Measurements from ENCODE around the gene KIF17.

GRCh38 chr1:20666146-20666545 lies 51.7 kb downstream of the KIF17 start:
- TF ChIP-seq EP300 (IDR thresholded peaks at IDR 0.05; ENCODE audit: borderline replicate concordance in 1 of 2, low read depth in 1 of 2, low read length in 1 of 2), result no peak
- TF ChIP-seq, protein P1, sequence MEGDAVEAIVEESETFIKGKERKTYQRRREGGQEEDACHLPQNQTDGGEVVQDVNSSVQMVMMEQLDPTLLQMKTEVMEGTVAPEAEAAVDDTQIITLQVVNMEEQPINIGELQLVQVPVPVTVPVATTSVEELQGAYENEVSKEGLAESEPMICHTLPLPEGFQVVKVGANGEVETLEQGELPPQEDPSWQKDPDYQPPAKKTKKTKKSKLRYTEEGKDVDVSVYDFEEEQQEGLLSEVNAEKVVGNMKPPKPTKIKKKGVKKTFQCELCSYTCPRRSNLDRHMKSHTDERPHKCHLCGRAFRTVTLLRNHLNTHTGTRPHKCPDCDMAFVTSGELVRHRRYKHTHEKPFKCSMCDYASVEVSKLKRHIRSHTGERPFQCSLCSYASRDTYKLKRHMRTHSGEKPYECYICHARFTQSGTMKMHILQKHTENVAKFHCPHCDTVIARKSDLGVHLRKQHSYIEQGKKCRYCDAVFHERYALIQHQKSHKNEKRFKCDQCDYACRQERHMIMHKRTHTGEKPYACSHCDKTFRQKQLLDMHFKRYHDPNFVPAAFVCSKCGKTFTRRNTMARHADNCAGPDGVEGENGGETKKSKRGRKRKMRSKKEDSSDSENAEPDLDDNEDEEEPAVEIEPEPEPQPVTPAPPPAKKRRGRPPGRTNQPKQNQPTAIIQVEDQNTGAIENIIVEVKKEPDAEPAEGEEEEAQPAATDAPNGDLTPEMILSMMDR (IDR thresholded peaks at IDR 0.05), result no peak
- no peak for TF ChIP-seq FOXJ3 (CRISPR knock-in tag; IDR thresholded peaks at IDR 0.05)

All from SK-N-SH (cell line).